ENCODE results near the gene PRR32.

PRR32 gene

DNA sequence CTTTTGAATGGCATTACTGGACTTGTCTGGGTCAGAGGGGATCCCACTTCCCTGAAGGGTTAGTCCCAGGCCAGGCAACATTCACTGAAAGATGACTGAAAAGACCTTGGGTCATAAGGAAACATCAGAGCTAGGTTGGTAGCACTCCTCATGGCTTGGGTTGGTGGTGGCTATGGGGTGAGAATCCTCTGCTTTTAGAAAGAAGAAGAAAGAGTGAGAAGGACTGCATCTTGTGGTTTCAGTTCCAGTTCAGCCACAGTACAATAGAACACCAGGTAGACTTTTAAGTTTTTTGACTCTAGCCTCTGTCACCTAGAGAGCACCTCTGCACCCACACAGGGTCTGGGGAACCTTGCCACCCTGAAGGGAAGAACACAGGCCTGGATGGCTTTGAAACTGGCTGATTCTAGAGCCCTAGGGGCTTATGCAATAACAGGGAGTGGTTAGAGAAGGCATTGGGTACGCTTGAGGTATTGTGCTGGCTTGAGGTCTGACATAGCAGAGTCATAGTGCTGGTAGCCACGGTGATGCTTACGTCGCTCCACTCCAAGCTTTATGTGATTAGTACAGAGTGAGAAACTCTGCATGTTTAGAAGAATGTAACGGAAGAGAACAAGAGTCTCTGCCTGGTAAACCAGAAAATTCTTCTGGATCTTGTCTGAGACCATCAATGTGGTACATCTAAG is 36.5 kb downstream of the PRR32 start:
- Histone ChIP-seq H3K4me3 (ENCODE audit: low read depth in 1 of 2, low read length in 1 of 2) (no peak overlapping the region), H3K9me3 (no peaks in the 10 kb centered on the region), H3K36me3 (no peaks in the 10 kb centered on the region)

More for the DNA sequence above, 36.5 kb downstream of the PRR32 start:
- Histone ChIP-seq H3K27ac (no peak overlapping the region), H3K4me1 (ENCODE audit: control insufficient read depth in 1 of 2, insufficient read depth in 1 of 2, low read depth in 1 of 2, low read length in 1 of 2) (no peaks in the 10 kb centered on the region), H3K27me3 (no peaks in the 10 kb centered on the region)
- TF ChIP-seq, protein P1, sequence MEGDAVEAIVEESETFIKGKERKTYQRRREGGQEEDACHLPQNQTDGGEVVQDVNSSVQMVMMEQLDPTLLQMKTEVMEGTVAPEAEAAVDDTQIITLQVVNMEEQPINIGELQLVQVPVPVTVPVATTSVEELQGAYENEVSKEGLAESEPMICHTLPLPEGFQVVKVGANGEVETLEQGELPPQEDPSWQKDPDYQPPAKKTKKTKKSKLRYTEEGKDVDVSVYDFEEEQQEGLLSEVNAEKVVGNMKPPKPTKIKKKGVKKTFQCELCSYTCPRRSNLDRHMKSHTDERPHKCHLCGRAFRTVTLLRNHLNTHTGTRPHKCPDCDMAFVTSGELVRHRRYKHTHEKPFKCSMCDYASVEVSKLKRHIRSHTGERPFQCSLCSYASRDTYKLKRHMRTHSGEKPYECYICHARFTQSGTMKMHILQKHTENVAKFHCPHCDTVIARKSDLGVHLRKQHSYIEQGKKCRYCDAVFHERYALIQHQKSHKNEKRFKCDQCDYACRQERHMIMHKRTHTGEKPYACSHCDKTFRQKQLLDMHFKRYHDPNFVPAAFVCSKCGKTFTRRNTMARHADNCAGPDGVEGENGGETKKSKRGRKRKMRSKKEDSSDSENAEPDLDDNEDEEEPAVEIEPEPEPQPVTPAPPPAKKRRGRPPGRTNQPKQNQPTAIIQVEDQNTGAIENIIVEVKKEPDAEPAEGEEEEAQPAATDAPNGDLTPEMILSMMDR (IDR thresholded peaks at IDR 0.05) = no peak
